Measurements from ENCODE around the gene MB.

DNA sequence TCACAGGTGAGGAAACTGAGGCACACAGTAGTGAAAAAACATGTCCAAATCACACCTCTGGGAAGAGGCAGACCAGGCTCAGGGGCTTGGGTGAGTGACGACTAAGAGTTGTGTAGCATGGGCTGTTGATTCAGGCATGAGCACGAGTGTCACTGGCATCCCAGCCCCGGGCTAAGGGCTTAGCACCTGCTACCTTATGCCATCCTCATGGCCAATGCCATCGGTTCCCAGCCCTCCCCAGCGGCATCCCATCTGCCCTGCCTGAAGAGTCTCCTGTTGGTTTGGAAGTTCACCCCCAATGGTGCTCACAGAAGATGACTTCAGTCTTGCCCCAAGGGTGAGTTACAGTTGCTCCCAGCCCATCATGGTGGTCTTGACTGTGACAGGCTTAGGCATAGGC lies 22.4 kb downstream of the MB start:
- no peak for TF ChIP-seq POLR2AphosphoS5 (IDR thresholded peaks at IDR 0.05; ENCODE audit: low read depth, low read length)
- no peak for TF ChIP-seq TAF1 (IDR thresholded peaks at IDR 0.05; ENCODE audit: borderline replicate concordance, insufficient read depth, low read length)
